Right atrium auricular region (tissue), 2 donors: Measurements from ENCODE around the gene AIFM2. TPM values are rescaled to one million over a fixed set of nuclear protein-coding genes. Genes with fewer than 3 reads are reported as not detected.

ENCODE experiments used
- DNase-seq: peaks from one replicate; pipeline ENCODE4 v3.0.0-alpha.2; 2019; ENCODE audit warnings: low spot score
- H3K27ac ChIP-seq, 2 donors: fragments of 200-600 bp; sonication (generic); 1 replicate in 1 of 2; 2 replicates in 1 of 2; pipeline ENCODE4 v1.5.1; 2016 to 2019
- H3K27me3 ChIP-seq, 2 donors: fragments of 200-600 bp; sonication (generic); one replicate each; pipeline versions ENCODE4 v1.5.1 to v1.6.0; 2017 to 2019
- H3K36me3 ChIP-seq: fragments of 200-600 bp; sonication (generic); one replicate; pipeline ENCODE4 v1.5.1; 2016
- H3K4me1 ChIP-seq, 2 donors: fragments of 200-600 bp; sonication (generic); one replicate each; pipeline versions ENCODE4 v1.5.1 to v1.6.0; 2017 to 2019
- H3K4me3 ChIP-seq, 2 donors: fragments of 200-600 bp; sonication (generic); 1 replicate in 1 of 2; 2 replicates in 1 of 2; pipeline ENCODE4 v1.5.1; 2017 to 2019; ENCODE audit warnings: mild to moderate bottlenecking in 1 of 2, moderate library complexity in 1 of 2
- H3K9me3 ChIP-seq, 2 donors: fragments of 200-600 bp; sonication (generic); one replicate each; pipeline ENCODE4 v1.5.1; 2019
- total RNA-seq, 2 donors: library from RNA; depleted of rRNA; stranded (reverse); fragments of >200 nt; gene quantifications; one replicate each; pipeline ENCODE4 v1.1.0, GENCODE V29; 2016
- TF ChIP-seq, protein P1 (sequence below), 2 donors: fragments of 200-600 bp; sonication (generic); IDR thresholded peaks; one replicate each; pipeline ENCODE4 v1.5.1; 2019; ENCODE audit warnings: antibody characterized with exemption in 2 of 2

The AIFM2 gene
- total RNA-seq, 2 donors from 2014 or later: 6.2 to 12.0 TPM

DNA sequence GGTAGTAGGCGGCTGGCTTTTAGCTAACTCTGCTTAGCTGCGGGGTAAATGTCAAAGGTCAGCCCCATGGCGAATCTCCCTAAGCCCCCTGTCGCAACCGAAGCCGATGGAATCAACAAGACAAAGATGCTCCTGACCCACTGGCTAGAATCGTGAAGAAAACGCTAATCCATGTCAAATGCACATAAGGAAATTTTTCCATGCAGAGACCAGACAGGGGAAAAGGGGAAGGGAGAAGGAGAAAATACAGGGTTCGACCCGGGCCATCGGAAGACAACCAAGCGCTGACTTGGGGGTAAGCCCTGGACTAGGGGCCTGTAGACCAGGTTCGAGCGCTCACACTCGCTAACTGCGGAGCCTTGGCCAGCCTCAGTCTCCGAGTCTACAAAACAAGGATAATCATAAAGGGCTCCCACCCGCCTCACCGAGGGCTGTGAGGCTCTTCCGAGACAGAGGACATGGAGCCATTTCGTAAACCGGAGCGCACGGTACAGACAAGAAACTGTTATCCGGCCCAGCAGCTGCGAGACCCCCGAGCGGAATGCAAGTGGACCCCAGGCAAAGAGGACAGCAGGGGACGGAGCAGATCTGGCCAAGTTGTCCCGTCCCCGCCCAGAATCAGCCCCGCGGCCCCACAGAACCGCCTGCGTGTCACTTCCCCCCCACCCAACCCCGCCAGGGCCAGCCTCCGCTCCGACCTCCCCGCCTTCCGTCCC lies 37.2 kb upstream of the AIFM2 start:
- no peak for DNase-seq
- H3K4me3 ChIP-seq: peak overlapping the region; percentile 74 to 80
- H3K4me1 ChIP-seq: peaks cover 0 to 31% of the 10 kb centered on the region in 2 donors
- H3K9me3 ChIP-seq: no peaks in the 10 kb centered on the region
- H3K27me3 ChIP-seq: no peaks in the 10 kb centered on the region
- peaks cover 14% of the 10 kb centered on the region for H3K36me3 ChIP-seq
- TF ChIP-seq, protein P1, sequence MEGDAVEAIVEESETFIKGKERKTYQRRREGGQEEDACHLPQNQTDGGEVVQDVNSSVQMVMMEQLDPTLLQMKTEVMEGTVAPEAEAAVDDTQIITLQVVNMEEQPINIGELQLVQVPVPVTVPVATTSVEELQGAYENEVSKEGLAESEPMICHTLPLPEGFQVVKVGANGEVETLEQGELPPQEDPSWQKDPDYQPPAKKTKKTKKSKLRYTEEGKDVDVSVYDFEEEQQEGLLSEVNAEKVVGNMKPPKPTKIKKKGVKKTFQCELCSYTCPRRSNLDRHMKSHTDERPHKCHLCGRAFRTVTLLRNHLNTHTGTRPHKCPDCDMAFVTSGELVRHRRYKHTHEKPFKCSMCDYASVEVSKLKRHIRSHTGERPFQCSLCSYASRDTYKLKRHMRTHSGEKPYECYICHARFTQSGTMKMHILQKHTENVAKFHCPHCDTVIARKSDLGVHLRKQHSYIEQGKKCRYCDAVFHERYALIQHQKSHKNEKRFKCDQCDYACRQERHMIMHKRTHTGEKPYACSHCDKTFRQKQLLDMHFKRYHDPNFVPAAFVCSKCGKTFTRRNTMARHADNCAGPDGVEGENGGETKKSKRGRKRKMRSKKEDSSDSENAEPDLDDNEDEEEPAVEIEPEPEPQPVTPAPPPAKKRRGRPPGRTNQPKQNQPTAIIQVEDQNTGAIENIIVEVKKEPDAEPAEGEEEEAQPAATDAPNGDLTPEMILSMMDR (IDR thresholded peaks at IDR 0.05): no peak
- peak overlapping the region; percentile 92 for H3K27ac ChIP-seq

DNA sequence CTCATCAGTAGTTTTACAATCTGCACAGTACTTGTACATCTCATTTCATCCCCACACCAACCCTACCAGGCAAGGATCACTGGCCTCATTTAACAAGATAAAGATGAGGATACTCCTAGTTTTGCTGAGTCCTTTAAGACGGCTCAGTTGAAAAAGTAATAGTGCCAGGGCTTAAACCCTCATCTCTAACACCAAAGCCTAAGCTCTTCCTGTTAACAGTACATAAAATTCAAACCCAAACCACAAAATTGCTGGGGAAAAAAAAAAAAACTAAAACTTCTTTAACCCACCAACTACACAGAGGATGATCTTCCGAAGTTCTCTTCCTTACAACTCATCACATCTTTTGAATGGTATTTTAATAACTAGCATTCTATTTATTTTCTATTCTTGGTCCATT lies 36.4 kb upstream of the AIFM2 start:
- Histone ChIP-seq H3K27ac (no peak overlapping the region), H3K4me3 (peak overlapping the region; percentile 74 to 80), H3K4me1 (peaks cover 0 to 38% of the 10 kb centered on the region in 2 donors), H3K36me3 (peaks cover 14% of the 10 kb centered on the region), H3K27me3 (no peaks in the 10 kb centered on the region), H3K9me3 (no peaks in the 10 kb centered on the region)
- DNase-seq: no peak
- TF ChIP-seq, protein P1 (IDR thresholded peaks at IDR 0.05): no peak

- Histone ChIP-seq H3K4me1 (peaks cover 0 to 52% of the 10 kb centered on the region in 2 donors), H3K9me3 (no peaks in the 10 kb centered on the region), H3K27me3 (no peaks in the 10 kb centered on the region), H3K4me3 (no peak overlapping the region), H3K36me3 (peaks cover 14% of the 10 kb centered on the region), H3K27ac (no peak overlapping the region)
- TF ChIP-seq, protein P1 (IDR thresholded peaks at IDR 0.05): no peak
- DNase-seq: no peak
Measured at GRCh38 chr10:70167246-70167645, 34.6 kb upstream of the AIFM2 start.

DNA sequence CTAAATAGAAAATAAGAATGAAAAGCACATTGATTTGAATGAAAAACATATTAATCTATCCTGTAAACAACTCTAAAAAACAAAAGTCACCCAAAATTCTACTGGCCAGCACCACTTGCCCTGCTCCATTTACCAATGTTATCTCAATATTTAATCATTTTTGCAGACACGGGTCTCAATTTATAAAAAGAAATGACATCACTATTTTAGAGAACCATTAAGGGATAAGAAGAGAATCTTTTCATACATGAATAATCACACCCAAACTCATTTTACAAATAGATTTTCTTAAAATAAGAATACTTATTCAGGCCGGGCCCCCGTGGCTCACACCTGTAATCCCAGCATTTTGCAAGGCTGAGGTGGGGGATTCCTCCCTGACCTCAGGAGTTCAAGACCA lies 33.8 kb upstream of the AIFM2 start:
- Histone ChIP-seq H3K27me3 (no peaks in the 10 kb centered on the region), H3K4me1 (peaks cover 0 to 61% of the 10 kb centered on the region in 2 donors)
- no peak for DNase-seq

DNA sequence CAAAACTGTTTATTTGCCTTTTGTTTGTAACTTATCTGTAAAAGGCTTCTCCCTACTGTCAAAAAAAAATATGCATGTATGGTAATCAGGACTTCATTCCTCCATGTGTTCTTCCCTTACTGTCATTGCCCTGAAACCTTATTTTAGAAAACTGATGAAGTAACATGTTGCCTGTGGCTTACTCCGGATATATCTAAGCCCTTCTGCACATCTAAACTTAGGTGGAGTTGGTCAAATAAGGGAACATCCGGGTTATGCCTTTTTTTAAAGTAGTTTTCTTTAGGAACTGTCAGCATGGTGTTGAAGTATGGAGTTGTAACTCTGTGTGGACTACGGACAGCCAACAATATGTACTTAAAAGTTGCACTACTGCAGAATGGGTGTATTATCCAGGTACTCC lies 31.5 kb upstream of the AIFM2 start:
- Histone ChIP-seq H3K27ac (no peak overlapping the region), H3K4me1 (peaks cover 0 to 61% of the 10 kb centered on the region in 2 donors), H3K9me3 (no peaks in the 10 kb centered on the region), H3K36me3 (peaks cover 28% of the 10 kb centered on the region), H3K27me3 (no peaks in the 10 kb centered on the region), H3K4me3 (no peak overlapping the region)
- DNase-seq: no peak
- TF ChIP-seq, protein P1 (IDR thresholded peaks at IDR 0.05): no peak

More for the DNA sequence above, 33.8 kb upstream of the AIFM2 start:
- Histone ChIP-seq H3K4me3 (no peak overlapping the region), H3K27ac (no peak overlapping the region), H3K36me3 (peaks cover 15% of the 10 kb centered on the region), H3K9me3 (no peaks in the 10 kb centered on the region)
- TF ChIP-seq, protein P1 (IDR thresholded peaks at IDR 0.05): no peak

- Histone ChIP-seq H3K27me3 (no peaks in the 10 kb centered on the region), H3K36me3 (peaks cover 28% of the 10 kb centered on the region), H3K27ac (no peak overlapping the region), H3K9me3 (no peaks in the 10 kb centered on the region), H3K4me3 (no peak overlapping the region), H3K4me1 (peaks cover 0 to 54% of the 10 kb centered on the region in 2 donors)
- TF ChIP-seq, protein P1 (IDR thresholded peaks at IDR 0.05): no peak
- no peak for DNase-seq
Measured at GRCh38 chr10:70163448-70163847, 30.8 kb upstream of the AIFM2 start.
